K562 (cell line): ENCODE measurements around the gene VPS35L. TPM values are rescaled to one million over a fixed set of nuclear protein-coding genes. Genes with fewer than 3 reads are reported as not detected.

ENCODE experiments used
- COPS2 ChIP-seq: fragments of 450-650 bp; conservative IDR thresholded peaks from 2 replicates; pipeline ENCODE4 v1.6.1; 2016; ENCODE audit warnings: mild to moderate bottlenecking, moderate library complexity
- CREB3L1 ChIP-seq: fragments of 450-650 bp; IDR thresholded peaks from 2 replicates; pipeline ENCODE4 v1.6.1; 2014; ENCODE audit warnings: low read depth, mild to moderate bottlenecking, moderate library complexity, borderline replicate concordance
- CSDE1 ChIP-seq, 2 experiments: fragments of 450-650 bp; IDR thresholded peaks; 2 replicates each; pipeline ENCODE4 v1.6.1; 2016; ENCODE audit warnings: mild to moderate bottlenecking in 1 of 2
- FOSL1 ChIP-seq: fragments of 200-800 bp; sonication (Bioruptor generic); conservative IDR thresholded peaks from 2 replicates; pipeline ENCODE4 v1.6.1; 2016; ENCODE audit warnings: missing genetic modification characterization, missing compliant biosample characterization
- GABPB1 ChIP-seq: sonication (generic); formaldehyde crosslinking; IDR thresholded peaks from 2 replicates; pipeline ENCODE4 v1.8.0; 2022; ENCODE audit warnings: mild to moderate bottlenecking, missing genetic modification reagents
- HDAC1 ChIP-seq, 2 experiments: fragments of 450-650 bp; IDR thresholded peaks; 2 replicates each; pipeline ENCODE4 v1.6.1; 2016 to 2017; ENCODE audit warnings: inconsistent platforms in 1 of 2, mild to moderate bottlenecking in 1 of 2, moderate library complexity in 1 of 2
- HIVEP1 ChIP-seq: fragments of 250-450 bp; sonication (Bioruptor Pico); IDR thresholded peaks from 2 replicates; pipeline ENCODE4 v1.4.0; 2020; ENCODE audit warnings: mild to moderate bottlenecking
- LCOR ChIP-seq: sonication (generic); formaldehyde crosslinking; IDR thresholded peaks from 2 replicates; pipeline ENCODE4 v1.8.0; 2022; ENCODE audit warnings: mild to moderate bottlenecking, missing genetic modification reagents
- MAZ ChIP-seq, 2 experiments: fragments of 450-650 bp in 1 of 2; sonication (generic) in 1 of 2; formaldehyde crosslinking; IDR thresholded peaks in 1 of 2; conservative IDR thresholded peaks in 1 of 2; 2 replicates each; pipeline versions ENCODE4 v1.4.0 to v1.5.0; 2020; ENCODE audit warnings: mild to moderate bottlenecking in 1 of 2, missing genetic modification reagents in 1 of 2
- MTA2 ChIP-seq: fragments of 450-650 bp; IDR thresholded peaks from 2 replicates; pipeline ENCODE4 v1.6.1; 2016; ENCODE audit warnings: low read depth
- MTA3 ChIP-seq: fragments of 450-650 bp; formaldehyde crosslinking; IDR thresholded peaks from 2 replicates; pipeline ENCODE4 v1.6.1; 2017; ENCODE audit warnings: mild to moderate bottlenecking, borderline replicate concordance
- POLR2AphosphoS2 ChIP-seq: IDR thresholded peaks from 2 replicates; pipeline ENCODE4 v1.6.1; 2012; ENCODE audit warnings: low read length, improper control_type of control experiment
- POLR2G ChIP-seq: fragments of 200-400 bp; formaldehyde crosslinking; IDR thresholded peaks from 2 replicates; pipeline ENCODE4 v1.6.1; 2017; ENCODE audit warnings: low read depth, mild to moderate bottlenecking, antibody characterized with exemption, low read length, moderate library complexity
- POLR2H ChIP-seq: IDR thresholded peaks from 2 replicates; pipeline ENCODE4 v1.6.1; 2016; ENCODE audit warnings: missing genetic modification characterization, low read depth, mild to moderate bottlenecking, control low read depth, missing compliant biosample characterization, moderate library complexity
- SUPT5H ChIP-seq: fragments of 450-650 bp; IDR thresholded peaks from 2 replicates; pipeline ENCODE4 v1.6.1; 2016
- THRA ChIP-seq: fragments of 450-650 bp; IDR thresholded peaks from 2 replicates; pipeline ENCODE4 v1.6.1; 2017; ENCODE audit warnings: mild to moderate bottlenecking, moderate library complexity
- ZFP30 ChIP-seq: fragments of 250-450 bp; sonication (Bioruptor Pico); IDR thresholded peaks from 2 replicates; pipeline ENCODE4 v1.8.0; 2022; ENCODE audit warnings: moderate library complexity, mild to moderate bottlenecking, inconsistent platforms, borderline replicate concordance
- ZNF134 ChIP-seq: fragments of 250-450 bp; sonication (Bioruptor Pico); conservative IDR thresholded peaks from 2 replicates; pipeline ENCODE4 v1.4.0; 2020
- ZNF146 ChIP-seq: IDR thresholded peaks from one replicate; pipeline ENCODE4 v1.6.1; 2018; ENCODE audit warnings: missing compliant biosample characterization; ENCODE audit not compliant: unreplicated experiment
- polyA plus RNA-seq, 8 experiments: library from polyadenylated mRNA; depleted of rRNA in 4 of 8; stranded (reverse) in 5 of 8; unstranded in 3 of 8; fragments of >200 nt; fragmentation: Nextera tagmentation in 2 of 8; fragmentation: Illumina TruSeq in 1 of 8; extraction: Ambion mirVana in 2 of 8; extraction: Trizol in 1 of 8; gene quantifications; 2 replicates each; pipeline versions ENCODE4 v1.2.1 to v1.2.3, GENCODE V29; 2011 to 2014; ENCODE audit warnings: inconsistent platforms in 1 of 8, missing spikeins in 1 of 8
- total RNA-seq, 7 experiments: library from RNA; depleted of rRNA in 6 of 7; stranded (reverse); fragments of >200 nt in 6 of 7; fragmentation: Illumina TruSeq in 2 of 7; extraction: Trizol in 2 of 7; gene quantifications; 2 replicates each; pipeline versions ENCODE4 v1.2.1 to v1.2.3, GENCODE V29; 2011 to 2021; ENCODE audit warnings: low replicate concordance in 1 of 7
- TF ChIP-seq, protein P1 (sequence below): sonication (generic); formaldehyde crosslinking; IDR thresholded peaks from 2 replicates; pipeline ENCODE4 v1.8.0; 2022; ENCODE audit warnings: missing genetic modification reagents, mild to moderate bottlenecking, borderline replicate concordance
- TF ChIP-seq, protein P2 (sequence below): fragments of 450-650 bp; formaldehyde crosslinking; IDR thresholded peaks from 2 replicates; pipeline ENCODE4 v1.4.0; 2020; ENCODE audit warnings: mild to moderate bottlenecking, mixed read lengths

Gene VPS35L
- total and polyA plus RNA-seq, 9 of the 15 experiments (the other 6 are each of a cell fraction or from before 2014, with no cell fraction given), result 10.2 to 30.4 (median 20.1) TPM

DNA sequence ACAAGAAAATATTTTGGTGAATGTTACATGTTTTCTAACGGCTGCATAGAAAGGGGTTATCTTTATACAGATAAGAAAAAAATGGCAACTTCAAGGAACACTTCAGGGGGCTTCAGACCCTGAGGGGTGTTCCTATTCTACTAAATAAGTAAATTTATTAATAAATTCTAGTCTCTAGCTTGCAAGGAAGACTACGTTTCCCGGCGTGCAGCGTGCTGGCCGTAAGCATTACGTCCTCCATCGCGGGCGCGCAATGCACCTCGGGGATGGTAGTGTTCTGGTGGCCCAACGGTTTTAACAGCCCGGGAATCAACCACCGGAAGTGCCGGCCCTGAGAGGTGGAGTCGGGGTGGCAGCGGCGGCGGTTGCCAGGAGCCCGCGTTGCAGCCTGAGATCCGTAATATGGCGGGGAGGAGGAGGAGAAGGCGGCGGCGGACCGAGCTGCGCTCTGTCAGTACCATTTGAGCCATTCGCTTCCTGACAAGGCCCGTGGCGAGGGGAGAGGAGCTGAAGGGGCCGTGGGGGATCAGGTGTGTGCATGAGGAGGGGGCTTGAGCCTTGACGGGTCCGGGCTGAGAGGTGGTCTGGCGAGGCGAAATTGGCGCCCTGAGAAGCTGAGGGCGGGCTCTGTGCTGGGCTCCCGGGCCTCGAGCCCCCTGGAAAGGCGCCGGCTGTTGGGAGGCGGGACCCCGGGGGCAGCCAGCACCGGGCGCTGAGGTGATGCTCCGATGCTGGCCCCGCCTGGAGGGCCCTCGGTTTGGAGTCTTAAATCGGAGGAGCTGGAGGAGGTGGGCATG lies 31.7 kb upstream of the VPS35L start, which contains the start of gene CCP110 (continued):
- TF ChIP-seq, protein P1, sequence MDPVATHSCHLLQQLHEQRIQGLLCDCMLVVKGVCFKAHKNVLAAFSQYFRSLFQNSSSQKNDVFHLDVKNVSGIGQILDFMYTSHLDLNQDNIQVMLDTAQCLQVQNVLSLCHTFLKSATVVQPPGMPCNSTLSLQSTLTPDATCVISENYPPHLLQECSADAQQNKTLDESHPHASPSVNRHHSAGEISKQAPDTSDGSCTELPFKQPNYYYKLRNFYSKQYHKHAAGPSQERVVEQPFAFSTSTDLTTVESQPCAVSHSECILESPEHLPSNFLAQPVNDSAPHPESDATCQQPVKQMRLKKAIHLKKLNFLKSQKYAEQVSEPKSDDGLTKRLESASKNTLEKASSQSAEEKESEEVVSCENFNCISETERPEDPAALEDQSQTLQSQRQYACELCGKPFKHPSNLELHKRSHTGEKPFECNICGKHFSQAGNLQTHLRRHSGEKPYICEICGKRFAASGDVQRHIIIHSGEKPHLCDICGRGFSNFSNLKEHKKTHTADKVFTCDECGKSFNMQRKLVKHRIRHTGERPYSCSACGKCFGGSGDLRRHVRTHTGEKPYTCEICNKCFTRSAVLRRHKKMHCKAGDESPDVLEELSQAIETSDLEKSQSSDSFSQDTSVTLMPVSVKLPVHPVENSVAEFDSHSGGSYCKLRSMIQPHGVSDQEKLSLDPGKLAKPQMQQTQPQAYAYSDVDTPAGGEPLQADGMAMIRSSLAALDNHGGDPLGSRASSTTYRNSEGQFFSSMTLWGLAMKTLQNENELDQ (CRISPR knock-in tag), result no peak
- 0 out of 2 replicates have a peak, but pooled peaks have one; percentile 39 for TF ChIP-seq MTA3
- TF ChIP-seq POLR2AphosphoS2, result no peak
- peak in 1 of 2 experiments; percentile 59; a peak in 1 of 4 replicates for TF ChIP-seq MAZ (CRISPR knock-in tag; conservative IDR thresholded peaks at IDR 0.05 in 1 of 2, IDR thresholded peaks at IDR 0.05 in 1 of 2)
- no peak for TF ChIP-seq LCOR (CRISPR knock-in tag)
- TF ChIP-seq GABPB1 (CRISPR knock-in tag), result peak; percentile 93
- TF ChIP-seq, protein P2, sequence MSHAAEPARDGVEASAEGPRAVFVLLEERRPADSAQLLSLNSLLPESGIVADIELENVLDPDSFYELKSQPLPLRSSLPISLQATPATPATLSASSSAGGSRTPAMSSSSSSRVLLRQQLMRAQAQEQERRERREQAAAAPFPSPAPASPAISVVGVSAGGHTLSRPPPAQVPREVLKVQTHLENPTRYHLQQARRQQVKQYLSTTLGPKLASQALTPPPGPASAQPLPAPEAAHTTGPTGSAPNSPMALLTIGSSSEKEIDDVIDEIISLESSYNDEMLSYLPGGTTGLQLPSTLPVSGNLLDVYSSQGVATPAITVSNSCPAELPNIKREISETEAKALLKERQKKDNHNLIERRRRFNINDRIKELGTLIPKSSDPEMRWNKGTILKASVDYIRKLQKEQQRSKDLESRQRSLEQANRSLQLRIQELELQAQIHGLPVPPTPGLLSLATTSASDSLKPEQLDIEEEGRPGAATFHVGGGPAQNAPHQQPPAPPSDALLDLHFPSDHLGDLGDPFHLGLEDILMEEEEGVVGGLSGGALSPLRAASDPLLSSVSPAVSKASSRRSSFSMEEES, result no peak
- no peak for TF ChIP-seq POLR2H (tag)
- TF ChIP-seq COPS2, result no peak
- TF ChIP-seq FOSL1 (tag), result no peak
- TF ChIP-seq CREB3L1, result peak; percentile 88
- no peak for TF ChIP-seq THRA
- TF ChIP-seq SUPT5H, result peak; percentile 84
- no peak for TF ChIP-seq HIVEP1 (CRISPR knock-in tag)
- TF ChIP-seq MTA2, result no peak
- peak; percentile 94 for TF ChIP-seq POLR2G
- TF ChIP-seq ZNF134 (CRISPR knock-in tag), result no peak
- no peak for TF ChIP-seq ZNF146 (CRISPR knock-in tag)
- TF ChIP-seq CSDE1 (IDR thresholded peaks at IDR 0.05), result peak in 1 of 2 experiments; percentile 51; a peak in 1 of 4 replicates
- TF ChIP-seq HDAC1 (IDR thresholded peaks at IDR 0.05), result peak in 1 of 2 experiments; percentile 89; a peak in 2 of 4 replicates
- no peak for TF ChIP-seq ZFP30 (CRISPR knock-in tag)
